ENCODE measurements around the gene LAIR1.

Gene LAIR1

DNA sequence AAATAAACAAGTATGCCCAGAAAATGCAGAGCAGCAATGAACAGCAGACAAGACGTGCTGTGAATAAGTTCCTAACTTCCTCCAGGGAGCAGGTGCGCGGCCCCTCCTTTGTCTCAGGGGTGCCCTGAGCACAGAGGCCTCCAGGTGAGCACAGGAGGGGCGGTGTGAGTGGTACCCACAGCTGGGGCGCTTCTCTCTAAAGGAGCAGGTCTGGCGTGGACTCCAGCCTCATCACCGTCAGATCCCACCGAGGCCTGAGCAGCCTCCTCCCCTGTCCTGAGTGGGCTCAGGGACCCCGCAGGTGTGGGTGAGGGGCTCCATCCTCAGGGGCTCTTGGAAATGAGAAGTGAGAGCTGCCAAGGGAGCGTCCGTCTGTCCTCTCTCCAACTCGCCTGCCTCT is 54.9 kb downstream of the LAIR1 start:
- DNase-seq (ENCODE audit: low read depth), result no peak
- TF ChIP-seq, protein P1, sequence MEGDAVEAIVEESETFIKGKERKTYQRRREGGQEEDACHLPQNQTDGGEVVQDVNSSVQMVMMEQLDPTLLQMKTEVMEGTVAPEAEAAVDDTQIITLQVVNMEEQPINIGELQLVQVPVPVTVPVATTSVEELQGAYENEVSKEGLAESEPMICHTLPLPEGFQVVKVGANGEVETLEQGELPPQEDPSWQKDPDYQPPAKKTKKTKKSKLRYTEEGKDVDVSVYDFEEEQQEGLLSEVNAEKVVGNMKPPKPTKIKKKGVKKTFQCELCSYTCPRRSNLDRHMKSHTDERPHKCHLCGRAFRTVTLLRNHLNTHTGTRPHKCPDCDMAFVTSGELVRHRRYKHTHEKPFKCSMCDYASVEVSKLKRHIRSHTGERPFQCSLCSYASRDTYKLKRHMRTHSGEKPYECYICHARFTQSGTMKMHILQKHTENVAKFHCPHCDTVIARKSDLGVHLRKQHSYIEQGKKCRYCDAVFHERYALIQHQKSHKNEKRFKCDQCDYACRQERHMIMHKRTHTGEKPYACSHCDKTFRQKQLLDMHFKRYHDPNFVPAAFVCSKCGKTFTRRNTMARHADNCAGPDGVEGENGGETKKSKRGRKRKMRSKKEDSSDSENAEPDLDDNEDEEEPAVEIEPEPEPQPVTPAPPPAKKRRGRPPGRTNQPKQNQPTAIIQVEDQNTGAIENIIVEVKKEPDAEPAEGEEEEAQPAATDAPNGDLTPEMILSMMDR (IDR thresholded peaks at IDR 0.05; ENCODE audit: control insufficient read depth, extremely low read depth, insufficient read depth), result no peak
- H3K4me3 ChIP-seq (ENCODE audit: low read depth, low read length), result no peak overlapping the region

DNA sequence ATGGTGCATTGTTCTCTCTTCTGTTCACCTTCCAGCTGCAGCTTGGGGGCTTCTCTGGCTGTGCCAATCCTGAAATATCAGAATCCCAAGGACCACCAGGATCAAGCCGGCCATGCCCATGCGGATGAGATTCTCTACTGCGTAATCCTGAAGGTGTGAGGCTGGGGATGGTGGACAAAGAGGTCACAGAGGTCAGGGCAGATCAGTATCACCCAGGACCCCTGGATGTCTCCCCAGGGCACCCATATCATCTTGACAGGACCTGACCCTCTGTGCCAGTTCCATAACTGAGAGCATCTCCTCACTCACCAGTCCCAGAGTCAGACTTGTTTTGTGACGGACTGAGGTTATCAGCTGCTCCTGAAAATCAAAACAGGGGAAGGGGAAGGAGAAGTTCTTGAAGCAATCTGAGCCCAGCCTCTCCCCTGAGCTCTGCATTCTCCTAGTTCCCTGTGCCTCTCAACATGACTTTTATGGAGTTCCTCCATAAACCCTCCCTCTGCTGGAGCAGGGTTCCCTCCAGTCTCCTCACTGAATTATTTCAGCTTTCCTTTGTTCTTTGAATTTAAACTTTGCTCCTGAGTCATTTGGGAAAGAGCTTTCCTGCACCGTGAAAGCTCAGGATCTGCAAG is 57.2 kb downstream of the LAIR1 start:
- TF ChIP-seq, protein P1 (IDR thresholded peaks at IDR 0.05; ENCODE audit: control insufficient read depth, extremely low read depth, insufficient read depth), result no peak
- no peak overlapping the region for H3K4me3 ChIP-seq (ENCODE audit: low read depth, low read length)
- DNase-seq (ENCODE audit: low read depth), result no peak

GRCh38 chr19:54305141-54305540 is 59.6 kb downstream of the LAIR1 start:
- TF ChIP-seq, protein P1 (IDR thresholded peaks at IDR 0.05; ENCODE audit: control insufficient read depth, extremely low read depth, insufficient read depth), result no peak
- H3K4me3 ChIP-seq (ENCODE audit: low read depth, low read length), result no peak overlapping the region
- DNase-seq (ENCODE audit: low read depth), result no peak

- no peak for DNase-seq (ENCODE audit: low read depth)
- no peak overlapping the region for H3K4me3 ChIP-seq (ENCODE audit: low read depth, low read length)
- TF ChIP-seq, protein P1 (IDR thresholded peaks at IDR 0.05; ENCODE audit: control insufficient read depth, extremely low read depth, insufficient read depth), result no peak
Measured at GRCh38 chr19:54302257-54302656, 62.5 kb downstream of the LAIR1 start.
